AG04449 (cell line): ENCODE data around the gene ESRP2.

Source experiments
- CTCF ChIA-PET: fragments of 350-600 bp; formaldehyde crosslinking; extraction: SDS; loops from one replicate; lab custom pipeline; 2021; ENCODE audit warnings: antibody characterized with exemption; lab: Yijun Ruan, JAX
- POLR2A ChIA-PET: fragments of 400-600, 350-600 bp; formaldehyde crosslinking; extraction: SDS; loops from one replicate; lab custom pipeline; 2020; ENCODE audit warnings: antibody characterized with exemption, inconsistent platforms; lab: Yijun Ruan, JAX
- DNase-seq: peaks from one replicate; pipeline ENCODE4 v3.0.0-alpha.2; 2010; ENCODE audit warnings: low read depth, low spot score
- H3K4me3 ChIP-seq: 2 replicates; pipeline ENCODE4 v1.5.1; 2011; ENCODE audit warnings: low read depth, mild to moderate bottlenecking, control low read depth, low read length
- CTCF ChIP-seq: IDR thresholded peaks from one replicate; pipeline ENCODE4 v1.5.1; 2011; ENCODE audit warnings: mild to moderate bottlenecking, moderate library complexity, low read length, control low read depth, inconsistent platforms; ENCODE audit not compliant: insufficient read depth; ENCODE audit errors: missing control alignments

Gene ESRP2

GRCh38 chr16:68230956-68231355, 5.0 kb downstream of the ESRP2 start:
- TF ChIP-seq CTCF, result no peak
- H3K4me3 ChIP-seq, result no peak overlapping the region
- no peak for DNase-seq
- ChIA-PET CTCF (interaction anchor here (1.3 to 6.7 kb wide), 8 partner anchors 11 to 347 kb away, joined by 3 to 124 read pairs (median 11); partner anchors contain the start of genes NFATC3 and NRN1L), POLR2A (no interaction called here)

DNA sequence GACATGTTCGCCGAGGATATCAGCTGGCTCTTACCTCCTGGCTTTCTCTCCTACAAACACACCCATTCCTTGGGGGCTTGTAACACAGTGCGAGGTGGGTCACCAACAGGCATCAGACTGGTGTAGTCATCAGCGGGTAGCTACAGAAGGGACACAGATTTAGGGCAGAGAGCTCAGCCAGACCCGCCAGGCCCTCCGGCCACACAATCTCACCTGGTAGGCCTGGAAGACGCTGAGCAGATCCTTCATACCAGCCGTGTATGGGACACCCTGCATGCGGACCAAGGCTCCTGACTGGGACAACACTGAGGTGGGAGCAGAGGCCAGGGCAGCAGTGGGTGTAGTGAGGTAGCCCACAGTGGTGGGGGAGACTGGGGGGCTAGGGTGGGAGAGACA, 5.8 kb downstream of the ESRP2 start:
- DNase-seq, result no peak
- no peak for TF ChIP-seq CTCF
- POLR2A ChIA-PET, result no interaction called here
- no peak overlapping the region for H3K4me3 ChIP-seq
- CTCF ChIA-PET, result interaction anchor here (0.7 to 6.7 kb wide), 26 partner anchors 8 to 414 kb away, joined by 3 to 124 read pairs (median 4); partner anchors contain the start of genes DDX28, DUS2, NFATC3 and NRN1L

DNA sequence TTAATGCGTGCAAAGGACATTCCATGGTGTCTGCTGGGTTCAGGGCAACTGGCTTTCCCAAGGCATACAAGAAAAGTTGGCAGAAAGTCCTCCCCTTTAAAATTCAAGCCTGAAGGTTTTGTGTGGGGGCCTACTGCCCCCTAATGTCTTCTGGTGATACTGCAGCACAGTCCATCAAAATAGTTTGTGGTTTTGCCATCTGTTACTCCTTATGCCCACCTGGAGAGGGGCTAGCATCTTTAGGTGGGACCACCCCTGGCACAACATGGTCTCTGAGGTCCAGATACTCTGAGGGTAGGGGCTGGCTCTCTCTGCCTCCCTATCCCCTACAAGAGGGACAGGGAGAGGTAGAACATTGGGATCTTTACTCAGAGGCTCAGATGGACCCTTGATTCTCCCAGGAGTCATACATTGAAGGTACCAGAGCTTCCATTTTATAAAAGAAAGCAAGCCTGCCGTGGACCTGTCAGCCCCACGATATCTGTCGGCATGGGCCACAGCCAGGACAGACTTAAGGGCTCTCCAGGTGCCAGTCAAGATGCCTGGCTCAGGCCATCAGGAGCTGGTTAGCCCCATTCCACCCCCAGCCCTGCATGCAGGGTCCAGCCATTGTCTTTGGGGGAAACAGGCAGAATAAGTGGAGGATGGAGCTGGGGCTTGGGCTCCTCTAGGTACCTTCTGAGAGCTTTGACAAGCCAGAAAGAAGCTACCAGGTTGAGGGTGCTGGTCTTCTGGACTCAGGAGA, 6.3 kb downstream of the ESRP2 start:
- POLR2A ChIA-PET, result no interaction called here
- H3K4me3 ChIP-seq, result no peak overlapping the region
- TF ChIP-seq CTCF, result peak; percentile 73
- CTCF ChIA-PET, result interaction anchor here (0.7 to 6.7 kb wide), 26 partner anchors 9 to 413 kb away, joined by 3 to 124 read pairs (median 4); partner anchors contain the start of genes DDX28, DUS2, NFATC3 and NRN1L
- peak; percentile 31 for DNase-seq

DNA sequence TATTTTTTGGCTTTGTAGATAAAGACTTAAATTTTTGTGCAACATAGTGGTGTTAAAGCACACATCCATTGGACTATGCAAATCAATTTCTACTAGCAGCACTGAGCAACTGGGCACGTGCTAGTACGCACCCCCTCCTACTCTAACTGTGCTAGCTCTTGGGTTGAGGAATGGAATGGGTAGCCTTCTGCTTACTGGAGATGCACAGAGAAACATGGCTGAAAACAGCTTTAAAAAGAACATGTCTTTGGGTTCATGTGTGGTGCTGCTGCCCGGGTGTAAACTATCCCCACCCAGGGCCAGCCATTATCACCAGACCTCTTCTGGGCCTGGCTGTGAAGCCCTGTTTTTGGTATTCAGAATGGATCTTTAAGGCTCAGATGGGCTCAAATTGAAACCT, 7.3 kb downstream of the ESRP2 start:
- no peak for TF ChIP-seq CTCF
- ChIA-PET CTCF (interaction anchor here (0.7 to 6.7 kb wide), 25 partner anchors 8 to 347 kb away, joined by 3 to 124 read pairs (median 4); partner anchors contain the start of genes ESRP2 and NFATC3), POLR2A (no interaction called here)
- DNase-seq, result no peak
- no peak overlapping the region for H3K4me3 ChIP-seq

DNA sequence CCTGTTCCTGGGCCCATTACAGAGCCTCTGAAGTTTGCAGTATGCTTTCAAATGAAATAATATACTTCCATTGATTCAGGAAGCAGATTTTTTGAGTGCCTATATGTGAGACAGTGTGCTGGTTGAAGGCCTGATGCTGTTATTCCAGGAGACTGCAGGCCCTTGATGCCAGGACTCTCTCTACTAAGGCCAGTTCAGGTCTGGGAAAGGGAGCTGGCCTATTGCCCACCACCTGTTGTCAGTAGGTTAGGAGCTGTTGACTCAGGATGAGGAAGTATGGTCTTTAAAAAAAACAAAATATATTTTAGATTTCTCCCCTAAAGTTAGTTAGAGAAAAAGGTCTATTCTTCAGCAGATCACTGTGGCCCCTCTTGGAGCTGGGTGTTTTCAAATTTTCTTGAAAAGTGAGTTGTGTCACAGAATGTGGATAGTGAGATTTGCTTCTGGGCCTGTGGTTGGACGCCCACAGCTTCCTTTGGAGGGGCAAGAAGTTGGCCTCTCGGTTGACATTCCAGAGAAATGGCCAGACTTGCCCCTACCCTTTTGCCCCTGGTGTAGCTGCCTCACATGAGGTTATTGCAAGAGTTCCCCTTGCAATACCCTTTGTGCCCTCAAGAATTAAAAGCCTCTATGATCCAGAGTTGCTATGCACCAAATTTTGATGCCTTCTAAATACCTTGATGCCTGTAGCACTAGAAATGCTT, 7.9 kb downstream of the ESRP2 start:
- ChIA-PET POLR2A (no interaction called here), CTCF (interaction anchor here (0.7 to 6.7 kb wide), 25 partner anchors 8 to 346 kb away, joined by 3 to 124 read pairs (median 4); partner anchors contain the start of genes ESRP2 and NFATC3)
- TF ChIP-seq CTCF, result no peak
- no peak overlapping the region for H3K4me3 ChIP-seq
- no peak for DNase-seq

GRCh38 chr16:68227183-68227793, 8.6 kb downstream of the ESRP2 start:
- CTCF ChIA-PET, result interaction anchor here (1.1 to 6.7 kb wide), 9 partner anchors 10 to 256 kb away, joined by 3 to 124 read pairs (median 6); partner anchors contain the start of gene NFATC3
- TF ChIP-seq CTCF, result no peak
- no peak for DNase-seq
- POLR2A ChIA-PET, result no interaction called here
- H3K4me3 ChIP-seq, result no peak overlapping the region
